ENCODE results near the gene RPL10.

- TF ChIP-seq CTCF (conservative IDR thresholded peaks at IDR 0.05; ENCODE audit: low read depth, low read length) (no peak), EZH2 (IDR thresholded peaks at IDR 0.05; ENCODE audit: borderline replicate concordance, low read depth, low read length, poor library complexity, severe bottlenecking) (no peak)
Observed at GRCh38 chrX:154365997-154366665, 32.0 kb upstream of the RPL10 start.

Data from A673 (cell line).